Caco-2 (cell line): ENCODE measurements around the gene HOOK1. TPM values are rescaled to one million over a fixed set of nuclear protein-coding genes. Genes with fewer than 3 reads are reported as not detected.

Experiments
- BruUV-seq: library from RNA; stranded (reverse); fragments of 400-500 nt; replicated peaks from 2 replicates; lab custom pipeline; 2021; lab: Mats Ljungman, UMichigan
- CTCF ChIA-PET: fragments of 300-600 bp; sonication (Branson Sonifier 250); formaldehyde crosslinking; loops from one replicate; lab custom pipeline; 2022; ENCODE audit warnings: antibody characterized with exemption; lab: Charles Lee
- POLR2A ChIA-PET: fragments of 300-600 bp; sonication (Branson Sonifier 250); formaldehyde crosslinking; loops from one replicate; lab custom pipeline; 2022; ENCODE audit warnings: antibody characterized with exemption; lab: Charles Lee
- DNase-seq, 2 experiments: peaks; one replicate each; pipeline versions ENCODE4 v3.0.0 to v3.0.0-alpha.2; 2020 to 2022
- H3K27me3 ChIP-seq: replicated peaks from 2 replicates; pipeline ENCODE4 v1.6.0; 2011; ENCODE audit warnings: low read length; ENCODE audit not compliant: control insufficient read depth, insufficient read depth
- H3K36me3 ChIP-seq: 2 replicates; pipeline ENCODE4 v1.5.1; 2011; ENCODE audit warnings: low read length; ENCODE audit not compliant: control insufficient read depth, insufficient read depth
- H3K4me1 ChIP-seq: fragments of 250-450 bp; sonication (Bioruptor Pico); 2 replicates; pipeline ENCODE4 v1.5.1; 2020; ENCODE audit warnings: mild to moderate bottlenecking
- H3K4me3 ChIP-seq: 2 replicates; pipeline ENCODE4 v1.5.1; 2011; ENCODE audit warnings: low read depth, mild to moderate bottlenecking, control low read depth, low read length
- H3K9me3 ChIP-seq: fragments of 250-450 bp; sonication (Bioruptor Pico); 2 replicates; pipeline ENCODE4 v1.5.1; 2020; ENCODE audit warnings: mild to moderate bottlenecking, moderate library complexity
- H3K27ac Mint-ChIP-seq: one replicate; pipeline ENCODE4 v1.8.0; 2022; ENCODE audit warnings: mixed read lengths; ENCODE audit not compliant: unreplicated experiment
- H3K27me3 Mint-ChIP-seq: one replicate; pipeline ENCODE4 v1.8.0; 2022; ENCODE audit warnings: mixed read lengths; ENCODE audit not compliant: insufficient read depth, unreplicated experiment
- H3K36me3 Mint-ChIP-seq: one replicate; pipeline ENCODE4 v1.8.0; 2022; ENCODE audit warnings: mild to moderate bottlenecking, mixed read lengths; ENCODE audit not compliant: insufficient read depth, unreplicated experiment
- H3K4me1 Mint-ChIP-seq: one replicate; pipeline ENCODE4 v1.8.0; 2022; ENCODE audit warnings: low read depth, mixed read lengths; ENCODE audit not compliant: unreplicated experiment
- H3K4me3 Mint-ChIP-seq: one replicate; pipeline ENCODE4 v1.8.0; 2022; ENCODE audit warnings: mild to moderate bottlenecking, moderate library complexity, mixed read lengths; ENCODE audit not compliant: unreplicated experiment
- H3K9me3 Mint-ChIP-seq: one replicate; pipeline ENCODE4 v1.8.0; 2022; ENCODE audit warnings: mixed read lengths; ENCODE audit not compliant: unreplicated experiment
- CTCF ChIP-seq, 2 experiments: fragments of 200-600 bp in 1 of 2; IDR thresholded peaks; 1 replicate in 1 of 2; 2 replicates in 1 of 2; pipeline versions ENCODE4 v1.5.1 to v1.8.0; 2011 to 2022; ENCODE audit warnings: antibody characterized with exemption in 1 of 2, control low read depth in 1 of 2, inconsistent platforms in 1 of 2, low read depth in 1 of 2, low read length in 1 of 2, mild to moderate bottlenecking in 1 of 2, moderate library complexity in 1 of 2; ENCODE audit not compliant: insufficient read depth in 1 of 2, severe bottlenecking in 1 of 2, unreplicated experiment in 1 of 2
- intact Hi-C: fragments of 100-400 bp; cut with micrococcal nuclease; formaldehyde crosslinking; loops from one replicate; pipeline ENCODE4 v1.10.0; 2022; ENCODE audit not compliant: unreplicated experiment
- total RNA-seq: library from RNA; stranded (reverse); gene quantifications from 2 replicates; pipeline ENCODE4 v1.2.3, GENCODE V29; 2022

Gene HOOK1
- total RNA-seq, 1 experiment from 2014 or later, result 25.2 TPM

- no peak overlapping the region for H3K27ac Mint-ChIP-seq
- no peaks in the 10 kb centered on the region for H3K36me3 Mint-ChIP-seq
- Histone ChIP-seq H3K36me3 (no peaks in the 10 kb centered on the region), H3K4me1 (no peaks in the 10 kb centered on the region), H3K4me3 (no peak overlapping the region), H3K9me3 (no peaks in the 10 kb centered on the region), H3K27me3 (no peaks in the 10 kb centered on the region)
- TF ChIP-seq CTCF (IDR thresholded peaks at IDR 0.05; ENCODE audit: insufficient read depth in 1 of 2, low read depth in 1 of 2, low read length in 1 of 2, severe bottlenecking in 1 of 2, unreplicated experiment in 1 of 2), result no peak
- intact Hi-C loops, result no loop called here
- CTCF ChIA-PET, result no interaction called here
- POLR2A ChIA-PET, result no interaction called here
- H3K27me3 Mint-ChIP-seq, result peaks cover 4% of the 10 kb centered on the region
- no peak for DNase-seq
- H3K9me3 Mint-ChIP-seq, result no peaks in the 10 kb centered on the region
- no peak overlapping the region for H3K4me3 Mint-ChIP-seq
- no peaks in the 10 kb centered on the region for H3K4me1 Mint-ChIP-seq
- no TSS peak for BruUV-seq
Observed at GRCh38 chr1:59798600-59798999, 16.1 kb upstream of the HOOK1 start.

- no peaks in the 10 kb centered on the region for H3K27me3 ChIP-seq
- ChIA-PET POLR2A (no interaction called here), CTCF (no interaction called here)
- H3K9me3 Mint-ChIP-seq, result no peaks in the 10 kb centered on the region
- no peaks in the 10 kb centered on the region for H3K9me3 ChIP-seq
- no peaks in the 10 kb centered on the region for H3K4me1 Mint-ChIP-seq
- no peak overlapping the region for H3K4me3 ChIP-seq
- no peak overlapping the region for H3K4me3 Mint-ChIP-seq
- no TSS peak for BruUV-seq
- no peaks in the 10 kb centered on the region for H3K36me3 Mint-ChIP-seq
- intact Hi-C loops, result no loop called here
- no peaks in the 10 kb centered on the region for H3K36me3 ChIP-seq
- DNase-seq, result no peak
- no peak overlapping the region for H3K27ac Mint-ChIP-seq
- H3K27me3 Mint-ChIP-seq, result no peaks in the 10 kb centered on the region
- TF ChIP-seq CTCF (IDR thresholded peaks at IDR 0.05; ENCODE audit: insufficient read depth in 1 of 2, low read depth in 1 of 2, low read length in 1 of 2, severe bottlenecking in 1 of 2, unreplicated experiment in 1 of 2), result no peak
- no peaks in the 10 kb centered on the region for H3K4me1 ChIP-seq
Observed at GRCh38 chr1:59803458-59804038, 11.2 kb upstream of the HOOK1 start.

- no TSS peak for BruUV-seq
- TF ChIP-seq CTCF (IDR thresholded peaks at IDR 0.05; ENCODE audit: insufficient read depth in 1 of 2, low read depth in 1 of 2, low read length in 1 of 2, severe bottlenecking in 1 of 2, unreplicated experiment in 1 of 2), result no peak
- H3K36me3 Mint-ChIP-seq, result no peaks in the 10 kb centered on the region
- no peaks in the 10 kb centered on the region for H3K36me3 ChIP-seq
- no peak overlapping the region for H3K4me3 ChIP-seq
- DNase-seq, result no peak
- no peaks in the 10 kb centered on the region for H3K4me1 ChIP-seq
- ChIA-PET POLR2A (no interaction called here), CTCF (interaction anchor here (0.6 kb wide), 1 partner anchor 24 kb away, joined by 3 read pairs; no protein-coding TSS in a partner anchor)
- intact Hi-C loops, result no loop called here
- no peaks in the 10 kb centered on the region for H3K9me3 Mint-ChIP-seq
- H3K27me3 Mint-ChIP-seq, result no peaks in the 10 kb centered on the region
- H3K9me3 ChIP-seq, result no peaks in the 10 kb centered on the region
- no peaks in the 10 kb centered on the region for H3K4me1 Mint-ChIP-seq
- no peaks in the 10 kb centered on the region for H3K27me3 ChIP-seq
- H3K27ac Mint-ChIP-seq, result no peak overlapping the region
- no peak overlapping the region for H3K4me3 Mint-ChIP-seq
Observed at GRCh38 chr1:59804301-59804700, 10.4 kb upstream of the HOOK1 start.
